ENCODE data around the gene PYCARD.
"Not testable (repeated sequence)": the region's sequence is repeated elsewhere in the genome, so short reads cannot be mapped to it uniquely, and the experiment has no call there.

PYCARD gene

DNA sequence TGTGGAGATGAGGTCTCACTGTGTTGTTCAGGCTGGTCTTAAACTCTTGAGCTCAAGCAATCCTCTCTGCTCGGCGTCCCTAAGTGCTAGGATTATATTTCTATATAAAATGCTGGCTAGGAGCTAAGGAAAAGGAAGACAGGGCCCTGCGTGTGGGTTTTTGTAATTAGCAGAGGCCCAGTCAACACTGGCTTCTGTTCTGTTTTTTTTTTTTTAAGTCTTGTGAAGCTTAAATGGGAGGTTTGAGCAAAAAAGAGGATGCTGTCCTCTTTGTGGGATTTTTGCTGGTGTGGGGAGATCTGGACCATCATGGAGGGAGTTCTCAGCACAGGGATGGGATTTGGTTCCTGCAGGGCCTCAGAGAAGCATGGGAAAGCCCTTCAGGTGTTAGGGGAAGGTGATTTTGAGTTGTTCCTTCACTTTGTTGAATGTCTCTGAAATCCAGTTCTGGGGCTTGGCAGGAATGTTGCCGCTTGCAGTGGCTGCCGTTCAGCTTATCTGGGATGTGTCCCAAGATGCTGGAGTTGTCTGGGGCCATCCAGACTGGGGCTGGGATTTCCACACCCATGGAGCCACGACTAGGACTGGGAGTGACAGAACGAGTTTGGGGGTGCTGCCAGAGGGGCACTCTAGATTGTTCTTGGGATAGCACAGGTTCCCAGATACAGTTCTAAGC lies 4.2 kb downstream of the PYCARD start:
- TF ChIP-seq SUZ12 (IDR thresholded peaks at IDR 0.05): no peak
- CTCF ChIA-PET: interaction anchor here (0.9 kb wide), 1 partner anchor 69 kb away, joined by 3 read pairs; no protein-coding TSS in a partner anchor
- no peak for DNase-seq (ENCODE audit: extremely low spot score)
- POLR2A ChIA-PET: interaction anchor here (1.1 to 1.6 kb wide), 4 partner anchors 9 to 19 kb away, joined by 3 to 5 read pairs (median 4); partner anchors contain the start of gene FUS

DNA sequence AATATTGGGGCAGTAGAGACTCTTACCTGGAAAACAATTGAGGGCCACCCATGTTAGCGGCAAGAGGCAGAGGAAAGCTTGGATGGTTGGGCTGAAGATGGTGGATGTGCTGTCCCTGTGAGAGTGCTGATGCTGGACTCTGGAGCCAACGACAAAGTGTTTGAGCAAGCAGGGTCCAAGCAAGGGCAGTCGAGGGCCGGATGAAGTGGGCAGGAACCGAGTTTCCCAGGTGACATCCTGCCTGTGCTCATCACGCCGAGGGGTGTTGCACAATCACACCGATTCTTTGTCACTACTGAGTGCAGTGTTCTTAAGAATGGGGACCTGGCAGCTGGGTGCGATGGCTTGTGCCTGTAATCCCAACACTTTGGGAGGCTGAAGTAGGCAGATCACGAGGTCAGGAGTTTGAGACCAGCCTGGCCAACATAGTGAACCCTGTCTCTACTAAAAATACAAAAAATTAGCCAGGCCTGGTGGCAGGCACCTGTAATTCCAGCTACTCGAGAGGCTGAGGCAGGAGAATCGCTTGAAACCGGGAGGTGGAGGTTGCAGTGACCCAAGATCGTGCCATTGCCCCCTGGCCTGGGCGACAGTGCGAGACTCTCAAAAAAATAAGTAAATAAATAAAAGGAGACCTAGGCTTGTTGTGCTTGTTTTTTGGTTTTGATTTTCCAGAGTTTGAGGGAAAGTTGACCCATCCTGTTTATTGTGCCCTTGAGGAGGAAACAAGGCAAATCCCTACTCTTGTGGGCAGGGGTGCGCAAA lies 6.1 kb downstream of the PYCARD start:
- DNase-seq (ENCODE audit: extremely low spot score): no peak
- POLR2A ChIA-PET: interaction anchor here (0.9 kb wide), 3 partner anchors 14 to 79 kb away, joined by 3 to 4 read pairs (median 3); partner anchors contain the start of gene KAT8
- TF ChIP-seq L3MBTL2 (conservative IDR thresholded peaks at IDR 0.05) (no peak), FOXK2 (IDR thresholded peaks at IDR 0.05) (no peak), BHLHE40 (IDR thresholded peaks at IDR 0.05; ENCODE audit: borderline replicate concordance) (no peak), ELF4 (IDR thresholded peaks at IDR 0.05) (no peak), LEF1 (IDR thresholded peaks at IDR 0.05; ENCODE audit: borderline replicate concordance) (no peak), ARNT (IDR thresholded peaks at IDR 0.05) (no peak), SP1 (IDR thresholded peaks at IDR 0.05) (no peak)
- CTCF ChIA-PET: no interaction called here

DNA sequence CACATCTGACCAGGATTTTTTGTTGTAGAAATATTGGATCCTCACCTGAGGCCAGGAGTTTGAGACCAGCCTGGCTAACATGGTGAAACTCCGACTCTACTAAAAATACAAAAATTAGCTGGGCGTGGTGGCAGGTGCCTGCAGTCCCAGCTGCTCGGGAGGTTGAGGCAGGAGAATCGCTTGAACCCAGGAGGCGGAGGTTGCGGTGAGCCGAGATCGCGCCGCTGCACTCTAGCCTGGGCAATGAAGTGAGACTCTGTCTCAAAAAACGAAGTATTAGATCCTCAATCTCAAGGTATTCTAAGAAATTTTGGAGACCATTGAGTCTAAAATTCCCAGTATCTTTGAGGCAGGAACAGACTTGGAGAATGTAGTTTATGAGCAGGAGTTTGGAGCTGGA lies 6.7 kb downstream of the PYCARD start:
- CTCF ChIA-PET; DNase-seq (ENCODE audit: extremely low spot score): not testable (repeated sequence)
- POLR2A ChIA-PET: interaction anchor here (0.9 kb wide), 3 partner anchors 13 to 78 kb away, joined by 3 to 4 read pairs (median 3); partner anchors contain the start of gene KAT8

DNA sequence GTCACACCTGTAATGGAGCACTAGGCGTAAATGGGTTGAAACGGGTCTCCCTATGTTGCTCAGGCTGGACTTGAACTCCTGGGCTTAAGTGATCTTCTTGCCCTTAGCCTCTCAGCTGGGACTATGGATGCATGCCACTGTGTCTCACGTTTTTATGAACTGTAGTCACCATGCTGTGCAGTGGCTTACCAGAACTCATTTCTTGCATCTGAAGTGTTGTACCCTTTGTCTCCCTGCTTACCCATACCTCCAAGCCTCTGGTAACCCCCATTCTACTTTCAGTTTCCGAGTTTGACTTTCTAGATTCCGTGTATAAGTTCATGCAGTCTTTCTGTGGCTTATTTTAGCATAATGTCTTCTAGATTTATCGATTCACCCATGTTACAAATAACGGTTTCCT lies 7.7 kb downstream of the PYCARD start:
- no peak for DNase-seq (ENCODE audit: extremely low spot score)
- ChIA-PET CTCF (no interaction called here), POLR2A (no interaction called here)
- TF ChIP-seq SUZ12 (IDR thresholded peaks at IDR 0.05) (no peak), NFRKB (IDR thresholded peaks at IDR 0.05) (no peak), L3MBTL2 (conservative IDR thresholded peaks at IDR 0.05) (no peak), SP1 (IDR thresholded peaks at IDR 0.05) (no peak), CTBP1 (IDR thresholded peaks at IDR 0.05; ENCODE audit: borderline replicate concordance) (no peak), FOXA1 (IDR thresholded peaks at IDR 0.05) (no peak), HDGF (IDR thresholded peaks at IDR 0.05; ENCODE audit: borderline replicate concordance) (no peak), ELF4 (IDR thresholded peaks at IDR 0.05) (no peak), ZNF384 (IDR thresholded peaks at IDR 0.05) (no peak), TARDBP (IDR thresholded peaks at IDR 0.05) (no peak), LEF1 (IDR thresholded peaks at IDR 0.05; ENCODE audit: borderline replicate concordance) (no peak), ARNT (IDR thresholded peaks at IDR 0.05) (no peak), FOXM1 (IDR thresholded peaks at IDR 0.05; ENCODE audit: borderline replicate concordance) (no peak)
- TF ChIP-seq, protein P1, sequence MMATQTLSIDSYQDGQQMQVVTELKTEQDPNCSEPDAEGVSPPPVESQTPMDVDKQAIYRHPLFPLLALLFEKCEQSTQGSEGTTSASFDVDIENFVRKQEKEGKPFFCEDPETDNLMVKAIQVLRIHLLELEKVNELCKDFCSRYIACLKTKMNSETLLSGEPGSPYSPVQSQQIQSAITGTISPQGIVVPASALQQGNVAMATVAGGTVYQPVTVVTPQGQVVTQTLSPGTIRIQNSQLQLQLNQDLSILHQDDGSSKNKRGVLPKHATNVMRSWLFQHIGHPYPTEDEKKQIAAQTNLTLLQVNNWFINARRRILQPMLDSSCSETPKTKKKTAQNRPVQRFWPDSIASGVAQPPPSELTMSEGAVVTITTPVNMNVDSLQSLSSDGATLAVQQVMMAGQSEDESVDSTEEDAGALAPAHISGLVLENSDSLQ (IDR thresholded peaks at IDR 0.05): no peak

DNA sequence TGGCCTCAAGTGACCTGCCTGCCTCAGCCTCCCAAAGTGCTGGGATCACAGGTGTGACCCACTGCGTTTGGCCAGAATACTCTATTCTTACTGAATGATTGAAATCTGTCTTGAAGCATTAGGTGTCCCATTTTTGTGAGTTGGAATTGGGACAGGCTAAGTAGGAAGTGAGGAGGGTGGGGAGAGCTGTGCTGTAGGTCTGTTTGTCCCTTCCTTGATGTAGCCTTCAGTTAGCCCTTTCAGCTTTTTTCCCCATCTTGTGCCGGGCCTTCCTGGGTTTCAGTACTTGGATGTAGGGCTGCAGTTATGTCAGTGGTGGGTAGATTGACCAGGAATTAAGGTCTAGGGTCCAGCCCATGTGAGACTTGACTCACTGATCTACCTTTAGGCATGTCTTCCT lies 8.7 kb downstream of the PYCARD start:
- no peak for TF ChIP-seq BHLHE40 (IDR thresholded peaks at IDR 0.05; ENCODE audit: borderline replicate concordance)
- TF ChIP-seq SUZ12 (IDR thresholded peaks at IDR 0.05): no peak
- TF ChIP-seq SP1 (IDR thresholded peaks at IDR 0.05): no peak
- TF ChIP-seq NFRKB (IDR thresholded peaks at IDR 0.05): no peak
- no peak for TF ChIP-seq FOXA1 (IDR thresholded peaks at IDR 0.05)
- TF ChIP-seq ARNT (IDR thresholded peaks at IDR 0.05): no peak
- no peak for DNase-seq (ENCODE audit: extremely low spot score)
- POLR2A ChIA-PET: interaction anchor here (2.6 kb wide), 1 partner anchor 14 kb away, joined by 13 read pairs; the partner anchor contains the start of gene FUS
- CTCF ChIA-PET: no interaction called here

DNA sequence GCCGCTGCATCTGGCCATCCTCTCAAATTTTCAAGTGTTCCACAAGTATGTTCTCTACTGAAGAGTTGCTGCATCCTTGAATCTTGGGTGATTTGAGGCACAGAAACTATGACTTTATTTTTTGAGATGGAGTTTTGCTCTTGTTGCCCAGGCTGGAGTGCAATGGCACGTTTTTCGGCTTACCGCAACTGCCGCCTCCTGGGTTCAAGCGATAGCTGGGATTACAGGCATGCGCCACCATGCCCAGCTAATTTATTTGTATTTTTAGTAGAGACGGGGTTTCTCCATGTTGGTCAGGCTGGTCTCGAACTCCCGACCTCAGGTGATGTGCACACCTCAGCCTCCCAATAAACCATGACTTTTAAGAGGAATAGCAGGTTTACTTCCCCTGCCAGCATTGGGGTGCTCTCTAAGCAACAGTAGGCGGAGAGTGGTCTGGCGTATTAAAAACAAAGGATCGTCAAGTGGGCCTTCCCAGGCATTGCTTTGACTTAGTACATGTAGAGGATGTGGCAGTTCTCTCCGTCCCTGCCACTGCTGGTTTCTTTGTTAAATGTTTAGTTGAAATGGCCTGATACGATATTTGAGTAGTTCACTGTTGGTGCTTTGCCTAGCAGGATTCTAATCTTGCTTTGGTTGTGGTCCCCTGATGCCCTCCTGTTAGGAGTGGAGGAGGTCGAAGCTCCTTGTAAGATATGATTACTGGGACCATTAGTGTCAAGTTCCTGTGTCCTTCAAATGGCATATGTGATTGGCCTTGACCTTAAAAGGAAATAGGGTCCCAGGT lies 9.5 kb downstream of the PYCARD start:
- ChIA-PET CTCF (interaction anchor here (0.6 kb wide), 1 partner anchor 9 kb away, joined by 3 read pairs; no protein-coding TSS in a partner anchor), POLR2A (interaction anchor here (0.9 to 2.6 kb wide), 2 partner anchors 13 to 215 kb away, joined by 3 to 13 read pairs; partner anchors contain the start of gene FUS)
- TF ChIP-seq NFRKB (IDR thresholded peaks at IDR 0.05) (no peak), FOXM1 (IDR thresholded peaks at IDR 0.05; ENCODE audit: borderline replicate concordance) (no peak), ARNT (IDR thresholded peaks at IDR 0.05) (no peak), ZNF384 (IDR thresholded peaks at IDR 0.05) (no peak), HDGF (IDR thresholded peaks at IDR 0.05; ENCODE audit: borderline replicate concordance) (no peak), CTBP1 (IDR thresholded peaks at IDR 0.05; ENCODE audit: borderline replicate concordance) (no peak), FOXA1 (IDR thresholded peaks at IDR 0.05) (no peak), LEF1 (IDR thresholded peaks at IDR 0.05; ENCODE audit: borderline replicate concordance) (no peak), SP1 (IDR thresholded peaks at IDR 0.05) (no peak), SUZ12 (IDR thresholded peaks at IDR 0.05) (no peak), L3MBTL2 (conservative IDR thresholded peaks at IDR 0.05) (no peak)
- TF ChIP-seq, protein P1 (IDR thresholded peaks at IDR 0.05): no peak
- DNase-seq (ENCODE audit: extremely low spot score): no peak
